Measurements from ENCODE around the gene NAA80. TPM values are rescaled to one million over a fixed set of nuclear protein-coding genes. Genes with fewer than 3 reads are reported as not detected.

The NAA80 gene
- total and polyA plus RNA-seq, 2 of the 13 experiments (the other 11 are each of a cell fraction or from before 2014, with no cell fraction given) = 3.4 to 8.7 TPM

DNA sequence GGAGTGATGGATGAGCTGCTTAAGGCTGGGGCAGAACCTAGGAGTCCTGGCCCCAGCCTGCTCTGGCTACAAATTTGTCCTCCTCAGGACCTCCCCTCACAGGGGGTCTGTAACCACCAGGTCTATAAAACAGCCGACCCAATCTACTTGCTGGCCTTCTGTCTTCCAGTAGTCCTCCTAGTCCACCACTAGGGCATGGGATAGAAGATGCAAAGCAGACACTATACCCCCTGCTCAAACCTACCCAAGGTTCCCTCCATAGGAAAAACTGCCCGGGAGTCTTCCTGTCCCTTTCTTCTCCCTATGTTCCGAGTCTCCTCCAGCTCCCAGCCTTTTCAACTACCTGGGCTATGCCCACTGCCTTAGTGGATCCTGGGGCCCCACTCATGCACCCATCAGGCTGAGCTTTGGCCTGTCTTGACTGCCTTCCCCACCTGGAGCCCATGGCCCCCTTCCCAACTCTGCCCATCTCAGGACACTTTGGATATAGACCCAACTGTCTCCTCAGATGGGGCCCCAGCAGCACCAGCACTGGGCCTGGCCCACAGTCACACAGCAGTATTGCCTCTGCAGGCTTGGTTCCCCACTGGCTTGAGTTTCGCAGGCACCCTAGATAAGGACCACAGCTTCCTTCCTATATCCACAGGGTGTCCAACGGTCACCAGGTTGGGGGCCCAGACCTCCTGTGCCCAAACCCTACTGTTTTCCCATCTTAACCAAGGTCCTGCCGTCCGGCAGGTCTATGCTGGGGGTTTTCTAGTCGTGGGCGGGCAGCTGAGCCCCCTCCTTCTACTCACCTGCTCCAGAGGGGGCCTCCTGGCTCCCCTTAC lies 1.1 kb downstream of the NAA80 start:
- BruUV-seq (replicated peaks) = no TSS peak
- Histone ChIP-seq H3K36me3 (replicated peaks in 1 of 2; ENCODE audit: control insufficient read depth in 1 of 2, insufficient read depth in 2 of 2, low read length in 2 of 2) (peaks cover 1 to 3% of the 10 kb centered on the region in 2 experiments; a peak in 2 of 5 replicates), H2AFZ (ENCODE audit: low read length) (no peak overlapping the region), H3K79me2 (ENCODE audit: insufficient read depth, low read length) (peaks cover 35% of the 10 kb centered on the region), H3K9ac (ENCODE audit: insufficient read depth, low read depth, low read length) (peak overlapping the region; percentile 79), H3K4me2 (ENCODE audit: low read depth, low read length) (peak overlapping the region; percentile 87), H4K20me1 (ENCODE audit: insufficient read depth, low read length) (peaks cover 11% of the 10 kb centered on the region), H3K9me3 (ENCODE audit: low read length) (no peaks in the 10 kb centered on the region), H3K4me3 (replicated peaks in 1 of 3; ENCODE audit: insufficient read depth in 1 of 3, low read depth in 2 of 3, low read length in 3 of 3) (peak overlapping the region; percentile 66 to 91 (median 89)), H3K27me3 (ENCODE audit: control insufficient read depth in 1 of 2, insufficient read depth in 2 of 2, low read length in 2 of 2) (no peaks in the 10 kb centered on the region; a peak in 1 of 5 replicates), H3K4me1 (ENCODE audit: insufficient read depth, low read length) (peaks cover 56% of the 10 kb centered on the region), H3K27ac (ENCODE audit: extremely low read length, insufficient read depth, low read length) (peak overlapping the region; percentile 73)
- intact Hi-C loops (cut with micrococcal nuclease; ENCODE audit: unreplicated experiment) = no loop called here
- 24% methylated on average over 6 of the region's 9 CpGs for WGBS (ENCODE audit: low lambda C conversion rate)
- FAIRE-seq (peak; percentile 15), DNase-seq (ENCODE audit: low spot score) (no peak), ATAC-seq (peak; percentile 2; the same call in 1 of the 3 replicates)
- in situ Hi-C loops (cut with HindIII; ENCODE audit: extremely low pct_ligation_motif_present, low pct_unique_long_range_greater_than_20kb) = no loop called here
- TF ChIP-seq ZC3H4 (CRISPR knock-in tag; IDR thresholded peaks at IDR 0.05; ENCODE audit: borderline replicate concordance) (0 out of 2 replicates have a peak, but pooled peaks have one; percentile 42), ZNF768 (CRISPR knock-in tag; IDR thresholded peaks at IDR 0.05) (0 out of 2 replicates have a peak, but pooled peaks have one; percentile 20), ZNF570 (CRISPR knock-in tag; IDR thresholded peaks at IDR 0.05; ENCODE audit: borderline replicate concordance) (no peak), HMGA1 (CRISPR knock-in tag; conservative IDR thresholded peaks at IDR 0.05) (no peak), ZNF891 (CRISPR knock-in tag; IDR thresholded peaks at IDR 0.05) (0 out of 2 replicates have a peak, but pooled peaks have one; percentile 2), ZNF792 (CRISPR knock-in tag; IDR thresholded peaks at IDR 0.05) (no peak), ZFYVE20 (CRISPR knock-in tag; IDR thresholded peaks at IDR 0.05; ENCODE audit: borderline replicate concordance, low read depth) (no peak), MXD1 (CRISPR knock-in tag; IDR thresholded peaks at IDR 0.05) (0 out of 2 replicates have a peak, but pooled peaks have one; percentile 4), ZNF770 (CRISPR knock-in tag; IDR thresholded peaks at IDR 0.05) (no peak), CSRNP2 (CRISPR knock-in tag; conservative IDR thresholded peaks at IDR 0.05; ENCODE audit: low read depth) (no peak), MAFK (conservative IDR thresholded peaks at IDR 0.05 in 1 of 2, IDR thresholded peaks at IDR 0.05 in 1 of 2; ENCODE audit: low read length in 2 of 2) (no peak), CBX2 (IDR thresholded peaks at IDR 0.05; ENCODE audit: low read depth, low read length) (no peak), CBX2 (CRISPR knock-in tag; IDR thresholded peaks at IDR 0.05; ENCODE audit: low read depth) (no peak), SP5 (CRISPR knock-in tag; IDR thresholded peaks at IDR 0.05; ENCODE audit: borderline replicate concordance, low read depth) (no peak), RFX5 (IDR thresholded peaks at IDR 0.05; ENCODE audit: low read depth, low read length) (no peak), POLR2A (IDR thresholded peaks at IDR 0.05; ENCODE audit: insufficient read depth in 1 of 2, low read depth in 2 of 2, low read length in 2 of 2) (no peak)
- TF ChIP-seq, protein P1, sequence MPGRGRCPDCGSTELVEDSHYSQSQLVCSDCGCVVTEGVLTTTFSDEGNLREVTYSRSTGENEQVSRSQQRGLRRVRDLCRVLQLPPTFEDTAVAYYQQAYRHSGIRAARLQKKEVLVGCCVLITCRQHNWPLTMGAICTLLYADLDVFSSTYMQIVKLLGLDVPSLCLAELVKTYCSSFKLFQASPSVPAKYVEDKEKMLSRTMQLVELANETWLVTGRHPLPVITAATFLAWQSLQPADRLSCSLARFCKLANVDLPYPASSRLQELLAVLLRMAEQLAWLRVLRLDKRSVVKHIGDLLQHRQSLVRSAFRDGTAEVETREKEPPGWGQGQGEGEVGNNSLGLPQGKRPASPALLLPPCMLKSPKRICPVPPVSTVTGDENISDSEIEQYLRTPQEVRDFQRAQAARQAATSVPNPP (CRISPR knock-in tag; IDR thresholded peaks at IDR 0.05) = no peak
- POLR2A ChIA-PET = interaction anchor here (0.8 to 7.9 kb wide), 11 partner anchors 12 to 102 kb away, joined by 3 to 222 read pairs (median 9); partner anchors contain the start of genes GNAI2, HYAL2 and TUSC2
- CTCF ChIA-PET (ENCODE audit: low intra/inter-chr PET ratio, low total read pairs) = no interaction called here
